Fibroblast of skin of abdomen (primary cell): ENCODE measurements around the gene PRG2.
"Not testable (repeated sequence)": the region's sequence is repeated elsewhere in the genome, so short reads cannot be mapped to it uniquely, and the experiment has no call there.

Experiments used
- DNase-seq: peaks from one replicate; pipeline ENCODE4 v3.0.0-alpha.2; 2013

Gene PRG2

DNA sequence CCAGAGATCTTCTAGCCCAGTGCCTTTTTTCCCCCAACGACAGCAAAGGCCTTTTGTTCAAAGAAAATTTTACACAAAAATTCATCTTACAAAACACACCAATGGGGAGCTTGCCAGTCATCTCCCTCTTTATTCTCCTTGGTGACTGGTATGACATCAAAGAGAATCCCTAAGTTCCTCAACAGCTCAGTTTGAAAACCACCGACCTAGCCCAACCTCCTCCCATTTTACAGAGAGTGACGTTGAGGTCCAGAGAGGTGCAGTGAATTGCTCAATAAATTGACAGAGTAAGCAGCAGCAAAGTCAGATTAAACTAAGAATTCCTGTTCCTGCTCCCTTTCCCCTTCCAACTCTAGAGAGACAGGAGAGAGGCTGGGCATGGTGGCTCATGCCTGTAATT, 28.7 kb upstream of the PRG2 start:
- DNase-seq = no peak

DNA sequence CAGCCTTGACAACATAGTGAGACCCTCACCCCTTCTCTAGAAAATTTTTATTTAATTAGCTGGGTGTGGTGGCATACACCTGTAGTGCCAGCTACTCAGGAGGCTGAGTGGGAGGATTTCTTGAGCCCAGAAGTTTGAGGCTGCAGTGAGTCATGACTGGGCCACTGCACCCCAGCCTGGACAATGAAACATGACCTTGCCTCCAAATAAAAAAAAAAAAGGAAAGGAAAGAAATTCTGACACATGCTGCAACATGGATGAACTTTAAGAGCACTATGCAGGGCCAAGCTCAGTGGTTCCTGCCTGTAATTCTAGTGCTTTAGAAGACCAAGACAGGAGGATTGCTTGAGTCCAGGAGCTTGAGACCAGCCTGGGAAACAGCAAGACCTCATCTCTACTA, 27.7 kb upstream of the PRG2 start:
- no peak for DNase-seq

DNA sequence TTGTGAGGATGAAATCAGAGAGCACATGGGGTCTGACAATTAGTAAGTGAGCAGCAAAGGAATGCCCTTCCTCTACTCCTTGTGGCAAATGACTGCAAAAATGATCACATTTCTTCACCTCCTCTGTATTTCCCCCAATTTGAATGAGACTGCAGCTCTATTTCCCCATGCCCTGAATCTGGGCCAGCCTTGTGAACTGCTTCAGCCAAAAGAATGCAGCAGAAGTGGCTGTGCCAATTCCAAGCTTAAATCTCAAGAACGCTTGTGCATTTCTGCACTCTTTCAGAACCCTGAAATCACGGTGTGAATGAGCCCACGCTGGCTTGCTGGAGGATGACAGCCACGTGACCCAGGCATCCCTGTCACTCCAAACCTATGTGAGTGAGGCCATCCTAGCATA, 26.6 kb upstream of the PRG2 start:
- peak; percentile 22 for DNase-seq

DNA sequence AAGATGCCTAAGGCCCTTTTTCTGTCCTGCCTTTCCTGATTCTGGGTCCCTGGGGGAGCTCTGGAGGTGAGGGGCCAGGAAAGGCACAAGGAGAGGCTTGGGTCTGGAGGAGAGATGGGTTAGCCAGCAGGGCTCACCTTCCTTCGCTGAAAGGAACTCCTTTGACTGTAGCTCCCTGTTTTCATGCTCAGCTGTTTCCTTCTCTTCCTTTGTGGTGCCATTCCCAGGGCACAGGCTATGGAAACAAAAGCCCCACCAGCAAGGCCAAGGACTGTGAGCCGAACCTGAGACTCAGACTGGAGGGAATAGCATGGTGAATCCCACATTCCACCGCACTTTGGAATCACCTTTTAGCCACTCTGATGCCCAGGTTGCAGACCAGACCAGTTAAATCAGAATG, 26.0 kb upstream of the PRG2 start:
- DNase-seq = no peak

DNA sequence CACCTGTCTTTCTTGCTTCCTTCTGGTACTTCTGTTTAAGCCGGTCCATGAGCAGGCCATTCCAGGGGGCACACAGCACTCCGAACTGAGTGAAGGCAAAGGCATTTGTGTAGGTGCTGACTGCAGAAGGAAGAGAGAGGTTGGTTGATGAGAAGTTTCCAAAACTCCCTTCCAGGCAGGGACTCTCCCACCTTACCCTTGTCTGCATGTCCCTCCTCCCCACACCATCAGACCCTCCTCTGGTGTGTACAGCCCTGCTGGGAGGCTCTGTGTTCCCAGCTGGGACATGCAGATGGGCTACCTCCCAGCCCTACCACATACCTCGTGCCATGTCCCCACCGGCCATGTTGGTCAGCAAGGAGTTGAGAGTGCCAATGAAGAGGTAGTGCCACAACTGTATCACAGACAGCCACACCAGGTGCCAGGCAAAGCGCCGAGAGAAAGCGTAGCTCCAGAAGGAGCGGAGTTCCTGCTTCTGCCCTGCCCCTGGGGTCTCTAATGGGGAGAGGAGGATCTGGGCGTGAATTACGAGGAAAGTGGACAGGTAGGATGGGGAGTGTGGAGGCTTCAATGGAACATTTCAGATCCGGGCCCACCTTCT, 24.3 kb upstream of the PRG2 start:
- no peak for DNase-seq

DNA sequence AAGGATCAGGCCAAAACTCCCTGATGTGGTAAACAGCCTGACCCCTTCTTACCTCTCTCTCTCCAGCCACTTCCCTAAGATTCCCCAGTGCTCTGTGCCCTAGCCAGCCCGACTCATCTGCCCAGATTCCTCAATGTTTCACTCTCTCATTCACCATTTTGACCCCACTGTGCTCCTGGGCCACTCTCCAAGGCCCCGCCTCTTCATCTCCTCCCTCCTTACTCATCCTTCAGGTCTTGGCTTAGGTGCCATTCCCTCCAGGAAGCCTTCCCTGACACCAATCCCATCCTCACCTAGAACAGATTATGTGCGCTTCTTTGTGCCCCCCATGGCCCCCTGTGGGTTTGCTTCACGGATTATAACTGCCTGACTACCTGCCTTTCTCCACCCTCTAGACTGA, 23.2 kb upstream of the PRG2 start:
- no peak for DNase-seq

DNA sequence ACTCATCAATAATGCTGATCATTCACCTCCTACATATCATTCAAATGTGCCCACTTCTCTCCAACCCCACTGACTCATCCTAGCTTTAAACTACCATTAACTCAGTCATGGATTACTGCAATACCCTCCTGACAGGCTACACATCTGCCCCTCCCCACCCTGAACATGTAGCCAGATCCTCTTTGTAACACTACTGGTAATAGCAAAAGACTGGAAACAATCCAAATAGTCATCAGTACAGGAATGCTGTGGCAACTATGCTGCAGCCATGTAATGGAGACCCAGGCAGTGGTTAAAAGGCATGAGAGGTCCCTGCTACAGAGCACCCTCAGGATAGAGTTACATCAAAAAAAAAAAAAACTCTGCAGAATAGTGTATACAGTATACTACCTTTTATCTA, 19.8 kb upstream of the PRG2 start:
- DNase-seq = peak; percentile 86

DNA sequence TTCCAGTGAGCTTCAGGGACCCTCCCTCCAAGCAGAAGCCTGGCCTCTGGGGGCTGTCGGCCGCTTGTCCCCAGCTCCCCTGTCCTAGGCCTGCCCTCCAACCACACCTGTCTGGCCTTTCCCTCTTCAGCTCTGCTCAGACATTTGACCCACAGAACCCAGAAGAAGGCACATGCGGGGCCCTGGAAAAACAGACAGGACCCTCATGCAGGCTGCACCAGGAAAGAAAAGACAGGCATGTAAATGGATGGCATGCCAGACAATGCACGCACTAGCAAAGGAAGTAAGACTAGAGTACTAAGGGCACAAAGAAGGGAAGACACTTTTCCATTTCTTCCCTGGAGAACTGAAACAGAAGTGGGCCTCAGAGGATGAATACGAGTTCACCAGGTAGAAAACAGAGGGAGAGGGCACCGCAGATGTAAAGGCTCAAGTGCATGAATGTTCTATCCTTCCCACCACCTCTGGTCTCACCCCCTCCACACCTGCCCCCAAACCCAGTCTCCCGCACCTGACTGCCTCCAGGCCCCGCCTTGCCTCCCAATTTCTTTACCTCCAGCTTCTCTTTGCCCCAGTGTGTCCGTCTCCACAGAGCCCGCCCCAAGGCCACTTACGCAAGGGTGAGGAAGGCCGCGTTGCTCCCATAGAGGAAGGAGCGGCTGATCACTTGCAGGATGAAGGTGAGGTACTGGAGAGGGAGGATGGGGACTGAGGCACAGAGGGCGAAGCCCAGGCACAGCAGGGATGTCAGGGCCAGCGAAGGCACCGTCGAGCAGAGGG, 19.1 kb upstream of the PRG2 start:
- no peak for DNase-seq

DNA sequence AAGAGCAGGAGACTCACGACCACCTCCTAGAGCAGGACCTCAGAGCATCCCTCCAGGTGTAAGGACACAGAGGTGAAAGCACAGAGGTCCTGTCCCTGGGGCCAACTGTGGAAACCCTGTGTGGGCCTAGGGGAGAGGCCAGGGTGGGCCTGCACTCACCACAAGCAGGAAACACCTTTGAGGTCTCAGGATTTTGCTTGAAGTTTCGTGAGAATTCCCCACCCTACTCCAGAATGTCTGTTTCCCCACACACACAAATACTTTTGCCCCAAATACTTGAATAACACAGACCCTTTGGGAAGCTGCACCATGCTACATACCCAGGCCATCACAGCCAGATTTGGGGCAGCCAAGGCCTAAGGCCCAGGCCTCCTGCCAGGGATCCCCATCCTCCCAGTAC, 18.3 kb upstream of the PRG2 start:
- DNase-seq = no peak

DNA sequence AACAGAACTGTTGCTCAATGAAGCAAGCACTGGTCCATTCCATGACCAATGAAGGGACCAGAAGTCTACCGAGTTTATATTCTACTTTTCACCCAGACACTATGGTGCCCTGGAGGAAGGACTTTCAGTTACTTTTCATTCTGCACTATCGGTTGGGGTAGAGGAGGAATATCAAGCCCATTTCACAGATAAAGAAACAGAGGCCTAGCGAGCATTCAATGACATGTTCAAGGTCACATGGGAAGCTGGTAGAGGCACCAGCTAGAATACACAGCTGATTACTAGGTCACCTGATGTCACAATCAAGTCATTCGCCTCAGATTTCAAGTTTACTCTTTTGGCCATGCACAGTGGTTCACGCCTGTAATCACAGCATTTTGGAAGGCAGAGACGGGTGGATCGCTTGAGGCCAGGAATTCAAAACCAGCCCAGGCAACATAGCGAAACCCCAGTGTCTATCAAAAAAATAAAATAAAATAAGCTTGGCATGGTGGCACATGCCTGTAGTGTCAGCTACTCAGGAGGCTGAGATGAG, 17.6 kb upstream of the PRG2 start:
- no peak for DNase-seq

DNA sequence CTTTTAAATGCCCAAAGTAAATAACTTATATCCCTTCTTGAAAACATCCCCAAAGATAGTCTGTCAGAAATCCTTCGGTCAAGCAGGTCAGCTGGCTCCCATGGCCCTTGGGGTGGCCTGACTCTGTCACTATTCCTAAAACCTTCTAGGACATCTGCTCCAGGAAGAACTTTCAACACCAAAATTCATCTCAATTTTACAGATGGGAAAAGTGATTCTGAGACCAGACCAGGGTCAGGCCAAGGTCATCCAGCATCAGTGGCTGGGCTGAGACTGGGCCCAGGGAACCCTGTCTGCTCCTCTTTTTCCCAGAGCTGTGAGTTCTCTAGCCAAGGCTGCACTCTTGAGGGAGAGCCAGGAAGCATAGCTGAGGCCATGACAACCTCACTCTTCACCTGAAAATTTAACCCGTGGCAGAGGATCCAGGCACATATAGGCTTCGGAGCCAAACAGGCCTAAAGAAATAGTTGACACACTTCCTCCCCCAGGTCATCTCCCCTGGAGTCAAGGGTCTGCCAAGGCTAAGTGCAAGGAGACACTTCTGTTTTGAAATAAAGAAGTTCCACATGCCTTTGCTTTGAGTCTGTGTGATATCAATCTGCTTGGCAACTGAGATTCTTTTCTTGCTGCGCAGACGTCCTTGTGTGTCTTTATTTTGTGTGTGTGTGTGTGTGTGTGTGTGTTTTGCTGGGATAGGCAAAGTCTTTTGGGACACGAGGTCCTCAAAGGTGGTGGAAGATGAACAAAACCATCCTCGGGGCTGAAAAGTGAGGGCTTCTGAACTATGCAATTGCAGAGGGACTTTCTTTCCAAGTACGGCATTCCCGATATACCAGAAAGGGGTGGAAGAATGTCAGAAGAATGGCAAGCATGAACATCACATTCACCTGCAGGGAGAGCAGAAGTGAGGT, 16.8 kb upstream of the PRG2 start:
- DNase-seq = no peak

DNA sequence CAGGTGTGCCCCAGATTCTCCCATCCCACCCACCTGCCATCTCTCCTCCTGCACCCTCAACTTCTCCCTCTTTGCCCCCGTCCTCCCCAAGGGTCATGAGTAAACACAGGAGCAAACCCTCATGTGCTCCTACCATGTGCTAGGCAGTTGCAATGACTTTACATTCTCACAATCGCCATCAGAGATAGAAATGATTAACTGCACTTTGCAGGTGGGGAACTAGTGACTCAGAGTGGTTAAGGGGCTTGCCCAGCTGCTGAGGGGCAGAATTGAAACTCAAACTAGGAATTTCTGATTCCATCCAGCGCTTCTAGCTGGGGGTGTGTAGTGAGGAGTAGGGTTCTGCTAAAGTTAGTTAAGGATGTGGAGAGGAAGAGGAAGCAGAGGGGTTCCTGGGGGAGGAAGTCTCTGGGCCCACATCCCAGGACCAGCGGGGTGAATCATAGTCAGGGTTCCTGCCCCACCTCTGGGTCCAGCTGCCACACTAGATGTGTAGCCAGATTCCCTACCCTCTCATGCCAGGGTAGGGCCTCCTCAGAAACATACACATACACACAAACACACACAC, 16.0 kb upstream of the PRG2 start:
- DNase-seq = no peak

DNA sequence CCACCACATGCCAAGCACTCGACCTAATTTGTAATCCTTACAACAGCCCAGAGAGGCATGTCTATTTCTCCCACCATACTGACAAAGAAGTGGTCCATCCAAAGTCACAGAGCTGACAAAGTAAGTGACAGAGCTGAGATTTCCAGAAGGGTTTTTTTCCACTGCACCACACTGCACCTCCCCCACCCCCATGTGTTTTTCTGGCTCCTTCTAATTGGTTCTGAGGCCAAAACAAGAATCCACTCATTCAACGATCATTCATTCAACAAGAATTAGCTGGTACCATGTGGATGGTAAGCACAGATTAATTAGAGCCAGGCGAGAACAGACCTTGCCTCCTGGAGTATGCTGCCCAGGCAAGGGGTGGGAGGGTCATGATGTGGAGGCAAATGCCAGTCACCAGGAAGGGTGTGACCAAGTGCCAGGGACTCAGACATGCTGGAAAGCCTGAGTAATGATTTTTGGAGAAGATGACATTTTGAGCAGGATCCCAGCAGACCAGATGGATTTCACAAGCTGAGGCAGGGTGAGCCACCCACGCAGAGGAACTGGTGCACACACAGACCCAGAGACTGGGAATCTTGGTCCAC, 14.9 kb upstream of the PRG2 start:
- no peak for DNase-seq

DNA sequence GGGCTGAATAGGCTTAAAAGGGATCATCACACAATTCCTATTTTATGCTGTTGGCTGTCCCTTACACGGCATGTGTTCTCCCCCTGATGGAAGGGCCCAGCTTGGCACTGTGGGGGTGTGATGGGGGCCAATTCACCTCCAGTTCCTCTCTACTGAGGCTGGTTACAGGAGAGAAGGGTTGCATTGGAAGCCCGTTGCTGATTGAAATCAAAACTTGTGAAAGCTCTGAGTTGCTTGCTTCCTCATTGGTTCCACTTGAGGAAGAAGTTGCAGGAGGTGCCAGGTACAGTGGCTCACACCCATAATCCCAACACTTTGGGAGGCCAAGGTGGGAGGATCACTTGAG, 13.3 kb upstream of the PRG2 start:
- DNase-seq = no peak

DNA sequence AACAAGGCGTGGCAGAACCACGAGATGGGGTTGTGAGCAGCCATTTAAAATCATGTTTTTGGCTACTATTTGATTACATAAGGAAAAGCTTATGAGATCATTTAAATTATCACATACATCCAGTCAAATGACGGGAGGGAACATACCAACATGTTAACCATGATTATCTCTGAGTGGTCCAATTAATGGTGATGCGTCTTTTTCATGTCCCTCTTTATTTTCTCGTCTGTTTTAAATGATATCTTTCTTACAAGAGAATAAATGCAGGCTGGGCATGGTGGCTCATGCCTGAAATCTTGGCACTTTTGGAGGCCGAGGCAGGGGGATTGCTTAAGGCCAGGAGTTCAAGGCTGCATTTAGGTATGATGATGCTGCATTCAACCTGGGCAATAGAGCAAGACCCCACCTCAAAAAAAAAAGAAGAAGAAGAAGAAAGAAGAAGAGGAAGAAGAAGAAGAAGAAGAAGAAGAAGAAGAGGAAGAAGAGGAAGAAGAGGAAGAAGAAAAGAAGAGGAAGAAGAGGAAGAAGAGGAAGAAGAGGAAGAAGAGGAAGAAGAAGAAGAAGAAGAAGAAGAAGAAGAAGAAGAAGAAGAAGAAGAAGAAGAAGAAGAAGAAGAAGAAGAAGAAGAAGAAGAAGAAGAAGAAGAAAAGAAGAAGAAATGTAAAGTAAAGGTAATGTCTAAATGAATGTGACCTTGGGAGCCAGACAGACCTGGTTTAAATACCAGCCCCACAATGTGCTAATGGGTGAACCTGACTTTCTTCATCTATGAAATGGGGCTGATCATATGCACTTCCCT, 12.8 kb upstream of the PRG2 start:
- not testable (repeated sequence) for DNase-seq

DNA sequence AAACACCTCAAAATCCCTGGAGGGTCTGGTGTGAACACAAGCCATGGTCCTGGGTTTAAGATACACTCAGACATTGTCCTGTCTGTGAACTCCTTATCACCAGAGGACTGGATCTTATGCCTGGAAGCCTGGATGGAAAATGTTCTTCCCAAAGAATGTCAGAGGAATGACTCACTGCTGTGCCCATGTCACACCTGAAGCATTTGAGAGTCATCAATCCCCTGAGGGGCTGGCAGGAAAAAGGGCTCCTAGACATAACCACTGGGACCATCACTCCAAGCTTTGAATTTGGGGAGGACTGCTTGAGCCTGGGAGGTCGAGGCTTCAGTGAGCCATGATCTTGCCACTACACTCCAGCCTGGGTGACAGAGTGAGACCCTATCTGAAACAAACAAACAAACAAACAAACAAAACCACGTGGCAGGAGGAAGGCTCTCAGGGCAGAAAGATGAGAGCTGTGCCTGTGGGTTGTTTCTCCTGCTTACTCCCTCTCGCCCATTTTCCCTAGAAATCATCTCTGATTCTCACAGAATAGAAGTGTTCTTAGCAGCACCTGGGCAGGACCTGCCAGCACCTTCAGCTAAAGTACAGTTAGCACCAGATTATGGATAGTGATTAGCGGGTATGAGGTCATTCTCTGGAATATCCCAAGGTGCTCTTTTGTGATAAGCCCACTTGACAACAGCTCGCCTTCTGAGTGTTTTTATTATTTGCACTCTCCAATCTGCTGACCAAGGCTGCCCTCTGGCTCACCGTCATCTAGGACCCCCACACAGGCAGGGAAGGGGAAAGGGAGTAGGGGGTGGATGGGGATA, 11.9 kb upstream of the PRG2 start:
- no peak for DNase-seq

DNA sequence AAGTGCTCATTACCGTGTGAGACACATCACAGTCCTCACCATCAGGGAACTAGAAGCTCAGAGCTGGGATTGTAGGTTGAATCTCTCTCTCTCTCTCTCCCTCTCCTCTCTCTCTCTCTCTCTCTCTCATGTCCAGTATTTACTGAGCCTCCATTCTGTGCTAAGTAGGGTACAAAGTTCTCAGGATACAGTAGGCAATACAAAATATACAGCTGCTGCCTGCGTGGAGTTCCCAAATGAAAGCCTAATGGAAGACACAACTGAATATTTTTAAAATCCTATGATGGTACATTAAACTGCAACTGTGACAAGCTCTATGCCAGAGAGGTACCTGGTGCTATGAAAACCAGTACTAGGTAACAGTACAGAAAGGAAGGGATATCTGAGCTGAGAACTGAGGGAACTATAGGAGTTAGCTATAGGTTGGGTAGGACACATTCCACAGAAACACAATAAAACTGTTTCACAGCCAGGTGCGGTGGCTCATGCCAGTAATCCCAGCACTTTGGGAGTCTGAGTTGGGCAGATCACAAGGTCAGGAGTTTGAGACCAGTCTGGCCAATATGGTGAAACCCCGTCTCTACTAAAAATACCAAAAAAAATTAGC, 9.6 kb upstream of the PRG2 start:
- DNase-seq = no peak

DNA sequence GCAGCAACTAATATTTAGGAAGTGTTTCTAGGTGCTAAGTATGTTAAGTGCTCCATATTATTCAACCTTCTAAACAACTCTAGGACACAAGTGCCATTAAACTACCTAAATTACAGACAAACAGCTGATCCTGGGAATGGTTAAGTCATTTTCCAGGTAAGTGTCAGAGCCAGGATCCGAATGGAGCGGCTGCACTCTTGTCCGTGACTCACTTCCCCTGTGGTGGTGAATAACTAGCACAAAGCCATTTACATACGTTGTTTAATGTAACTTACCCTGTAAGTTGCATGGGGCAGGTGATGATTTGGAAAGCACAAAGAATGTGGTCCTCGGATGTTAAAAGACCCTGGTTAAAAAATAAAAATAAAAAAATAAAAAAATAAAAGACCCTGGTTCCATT, 8.8 kb upstream of the PRG2 start:
- DNase-seq = no peak

DNA sequence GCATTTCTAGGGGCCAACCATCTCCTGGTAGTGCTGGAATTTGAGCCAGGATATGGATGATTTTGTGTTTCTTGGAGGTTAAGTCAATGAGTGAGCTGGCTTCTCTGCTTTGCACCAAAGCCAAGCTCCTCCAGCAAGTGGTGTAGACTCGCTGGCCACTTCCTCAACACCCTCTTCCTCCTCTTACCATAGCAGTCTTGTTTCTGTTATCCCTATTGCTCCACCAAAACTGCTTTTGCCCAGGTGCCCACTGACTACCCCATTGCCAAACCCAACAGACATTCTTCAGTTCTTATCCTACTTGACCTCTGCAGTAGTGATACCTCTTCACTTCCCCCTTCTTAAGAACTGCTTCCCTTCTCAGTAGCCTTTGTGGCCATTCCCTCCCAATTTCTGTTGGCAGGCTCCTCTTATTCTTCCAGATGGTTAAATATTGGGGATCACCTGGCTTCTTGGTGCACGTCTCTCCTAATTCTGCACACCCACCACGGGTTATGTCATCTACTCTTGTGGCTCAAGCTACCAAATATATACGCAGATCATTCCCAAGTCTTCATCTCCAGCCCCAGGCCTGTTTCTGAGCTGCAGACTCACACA, 7.0 kb upstream of the PRG2 start:
- DNase-seq = no peak

DNA sequence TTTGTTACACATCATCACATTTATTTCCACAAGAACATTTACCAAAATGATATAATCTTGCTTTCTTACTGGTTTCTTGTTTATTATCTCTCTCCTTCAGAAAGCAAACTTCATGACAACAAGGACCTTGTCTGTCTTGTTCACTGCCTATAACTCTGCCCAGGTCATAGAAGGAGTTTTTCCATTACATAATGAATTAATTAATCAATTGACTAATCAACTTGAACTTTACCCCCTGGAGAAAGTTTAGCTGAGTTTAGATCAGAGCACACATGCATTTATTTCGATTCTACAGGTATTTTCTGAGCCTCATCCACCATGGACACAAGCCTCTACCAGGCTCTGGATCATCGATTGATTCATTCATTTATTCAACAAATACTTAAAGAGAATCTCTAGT, 6.3 kb upstream of the PRG2 start:
- no peak for DNase-seq
